A673 (cell line): ENCODE measurements around the gene ASPG. TPM values are rescaled to one million over a fixed set of nuclear protein-coding genes. Genes with fewer than 3 reads are reported as not detected.

Source experiments
- BruUV-seq: library from RNA; stranded (reverse); fragments of 400-500 nt; replicated peaks from 2 replicates; lab custom pipeline; 2021; lab: Mats Ljungman, UMichigan
- CTCF ChIA-PET: fragments of 300-600 bp; sonication (Branson Sonifier 250); formaldehyde crosslinking; loops from one replicate; lab custom pipeline; 2022; ENCODE audit warnings: antibody characterized with exemption; lab: Charles Lee
- POLR2A ChIA-PET: fragments of 300-600 bp; sonication (Branson Sonifier 250); formaldehyde crosslinking; loops from one replicate; lab custom pipeline; 2022; ENCODE audit warnings: antibody characterized with exemption; ENCODE audit not compliant: low non-redundant PET; lab: Charles Lee
- DNase-seq: peaks from one replicate; pipeline ENCODE4 v3.0.0-alpha.2; 2015; ENCODE audit warnings: low spot score
- H3K27ac ChIP-seq: fragments of 200-600 bp; sonication (generic); 2 replicates; pipeline ENCODE4 v1.5.1; 2016; ENCODE audit warnings: mixed run types, low read depth, mild to moderate bottlenecking, mixed read lengths, antibody characterized with exemption, low read length; ENCODE audit not compliant: poor library complexity, severe bottlenecking
- H3K27me3 ChIP-seq: fragments of 200-600 bp; sonication (generic); replicated peaks from 2 replicates; pipeline ENCODE4 v1.6.1; 2017; ENCODE audit warnings: mixed run types, low read depth, mild to moderate bottlenecking, mixed read lengths, antibody characterized with exemption, low read length; ENCODE audit not compliant: insufficient read depth, poor library complexity
- H3K36me3 ChIP-seq: fragments of 200-600 bp; sonication (generic); 2 replicates; pipeline ENCODE4 v1.6.1; 2016; ENCODE audit warnings: mixed run types, mild to moderate bottlenecking, mixed read lengths, antibody characterized with exemption, low read length; ENCODE audit not compliant: insufficient read depth, poor library complexity, severe bottlenecking
- H3K4me1 ChIP-seq: fragments of 200-600 bp; sonication (generic); 2 replicates; pipeline ENCODE4 v1.6.1; 2017; ENCODE audit warnings: mixed run types, mild to moderate bottlenecking, mixed read lengths, antibody characterized with exemption, low read length; ENCODE audit not compliant: insufficient read depth, poor library complexity, severe bottlenecking
- H3K4me3 ChIP-seq: fragments of 200-600 bp; sonication (generic); 2 replicates; pipeline ENCODE4 v1.5.1; 2016; ENCODE audit warnings: low read depth, mixed run types, mild to moderate bottlenecking, mixed read lengths, low read length; ENCODE audit not compliant: poor library complexity, severe bottlenecking
- H3K9me3 ChIP-seq: fragments of 200-600 bp; sonication (generic); 2 replicates; pipeline ENCODE4 v1.6.1; 2016; ENCODE audit warnings: mixed run types, low read depth, mild to moderate bottlenecking, mixed read lengths, antibody characterized with exemption, low read length; ENCODE audit not compliant: poor library complexity, severe bottlenecking
- CTCF ChIP-seq: fragments of 300-800, 200-600 bp; sonication (generic); conservative IDR thresholded peaks from 2 replicates; pipeline ENCODE4 v1.5.1; 2017; ENCODE audit warnings: low read depth, mild to moderate bottlenecking, antibody characterized with exemption, low read length, moderate library complexity, mixed read lengths
- EZH2 ChIP-seq: fragments of 200-600 bp; sonication (generic); IDR thresholded peaks from 2 replicates; pipeline ENCODE4 v1.6.1; 2017; ENCODE audit warnings: borderline replicate concordance, low read depth, mild to moderate bottlenecking, mixed read lengths, antibody characterized with exemption, low read length; ENCODE audit not compliant: poor library complexity, severe bottlenecking
- intact Hi-C: fragments of 100-400 bp; cut with micrococcal nuclease; formaldehyde crosslinking; loops from one replicate; pipeline ENCODE4 v1.10.0; 2022; ENCODE audit not compliant: unreplicated experiment
- microRNA-seq: library from miRNA; unstranded; fragments of <30 nt; microRNA quantifications from one replicate; pipeline ENCODE4 v1.2.0, GENCODE V29; 2021
- total RNA-seq: library from RNA; stranded (reverse); gene quantifications from 2 replicates; pipeline ENCODE4 v1.2.3, GENCODE V29; 2021

ASPG gene
- total RNA-seq, 1 experiment from 2014 or later = not detected

GRCh38 chr14:104163541-104163940, 78.0 kb downstream of the ASPG start:
- ChIA-PET POLR2A (no interaction called here), CTCF (no interaction called here)
- Histone ChIP-seq H3K27ac (no peak overlapping the region), H3K36me3 (no peaks in the 10 kb centered on the region), H3K4me3 (no peak overlapping the region), H3K9me3 (no peaks in the 10 kb centered on the region), H3K27me3 (no peaks in the 10 kb centered on the region), H3K4me1 (no peaks in the 10 kb centered on the region)
- DNase-seq = no peak
- no TSS peak for BruUV-seq
- TF ChIP-seq EZH2 (no peak), CTCF (no peak)
- intact Hi-C loops = no loop called here

GRCh38 chr14:104164041-104164440, 78.5 kb downstream of the ASPG start:
- ChIA-PET POLR2A (no interaction called here), CTCF (no interaction called here)
- no peak overlapping the region for H3K4me3 ChIP-seq
- BruUV-seq = no TSS peak
- DNase-seq = no peak
- intact Hi-C loops = no loop called here
- TF ChIP-seq EZH2 (no peak), CTCF (no peak)
- no peak overlapping the region for H3K27ac ChIP-seq
- peaks cover under 1% of the 10 kb centered on the region for H3K4me1 ChIP-seq
- H3K9me3 ChIP-seq = no peaks in the 10 kb centered on the region
- H3K27me3 ChIP-seq = no peaks in the 10 kb centered on the region
- H3K36me3 ChIP-seq = no peaks in the 10 kb centered on the region

DNA sequence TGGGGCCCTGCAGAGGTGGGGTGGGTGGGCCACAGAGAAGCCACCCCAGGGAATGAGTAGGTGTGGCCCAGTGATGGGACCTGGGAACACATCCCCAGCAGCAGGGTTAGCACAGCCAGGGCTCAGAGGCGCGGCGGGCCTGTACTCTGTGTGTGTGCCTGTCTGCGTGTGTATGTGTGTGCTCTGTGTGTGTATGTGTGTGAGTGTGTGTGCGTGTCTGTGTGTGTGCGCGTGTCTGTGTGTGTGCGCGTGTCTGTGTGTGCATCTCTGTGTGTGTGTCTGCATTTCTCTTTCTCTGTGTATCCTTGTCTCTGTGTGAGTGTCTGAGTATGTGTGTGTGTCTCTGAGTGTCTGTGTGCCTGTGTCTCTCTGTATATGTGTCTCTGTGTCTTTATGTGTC, 79.0 kb downstream of the ASPG start:
- TF ChIP-seq CTCF = no peak
- TF ChIP-seq EZH2 = no peak
- H3K4me3 ChIP-seq = no peak overlapping the region
- POLR2A ChIA-PET = no interaction called here
- DNase-seq = no peak
- intact Hi-C loops = no loop called here
- no peaks in the 10 kb centered on the region for H3K27me3 ChIP-seq
- CTCF ChIA-PET = no interaction called here
- peaks cover 6% of the 10 kb centered on the region for H3K4me1 ChIP-seq
- no peaks in the 10 kb centered on the region for H3K9me3 ChIP-seq
- BruUV-seq = no TSS peak
- no peaks in the 10 kb centered on the region for H3K36me3 ChIP-seq
- H3K27ac ChIP-seq = no peak overlapping the region

Small RNA genes within 50 kb of the gene (microRNA-seq; reads per million reads assigned to microRNA genes)
- gene MIR203A (not detected), gene MIR203B (not detected)

Other genes with a start within 250 kb of the ASPG start
- 4.4 and 4.8 TPM in 2 replicates for gene PPP1R13B, start 238.1 kb upstream of the ASPG start, total RNA-seq
- gene TDRD9, start 157.2 kb upstream of the ASPG start, total RNA-seq = not detected in 2 replicates
- gene RD3L, start 143.2 kb upstream of the ASPG start, total RNA-seq = not detected in 2 replicates
- gene KIF26A, start 52.9 kb downstream of the ASPG start, total RNA-seq = 11.5 and 16.0 TPM in 2 replicates